CD4-positive, alpha-beta T cell treated with Interleukin-6 at 100 ng/mL for 8 hours (primary cell): ENCODE data around the gene SRSF9.
A peak's percentile ranks its signal among the peaks of the same experiment; 100 is the strongest.
"Not testable (repeated sequence)": the region's sequence is repeated elsewhere in the genome, so short reads cannot be mapped to it uniquely, and the experiment has no call there.

Experiments used
- DNase-seq: peaks from one replicate; pipeline ENCODE4 v3.0.0-alpha.2; 2020; ENCODE audit warnings: mixed read lengths, low spot score

SRSF9 gene

GRCh38 chr12:120481022-120481767, 11.6 kb upstream of the SRSF9 start:
- no peak for DNase-seq

GRCh38 chr12:120480211-120480610, 10.7 kb upstream of the SRSF9 start:
- DNase-seq = no peak

- no peak for DNase-seq
Observed at GRCh38 chr12:120479458-120479857, 9.9 kb upstream of the SRSF9 start.

- no peak for DNase-seq
Observed at GRCh38 chr12:120475643-120476042, 6.1 kb upstream of the SRSF9 start.

- DNase-seq = no peak
Observed at GRCh38 chr12:120474616-120474960, 5.0 kb upstream of the SRSF9 start.

GRCh38 chr12:120473807-120474615, 4.5 kb upstream of the SRSF9 start:
- DNase-seq = no peak

- DNase-seq = no peak
Observed at GRCh38 chr12:120472521-120472920, 3.0 kb upstream of the SRSF9 start.

- DNase-seq = no peak
Observed at GRCh38 chr12:120470150-120470784, 719 bp upstream of the SRSF9 start.

- peak; percentile 29 for DNase-seq
Observed at GRCh38 chr12:120468821-120469449, 613 bp downstream of the SRSF9 start.

- no peak for DNase-seq
Observed at GRCh38 chr12:120468325-120468820, 1.2 kb downstream of the SRSF9 start.

- DNase-seq = no peak
Observed at GRCh38 chr12:120467439-120467838, 2.1 kb downstream of the SRSF9 start.

GRCh38 chr12:120466560-120467315, 2.8 kb downstream of the SRSF9 start:
- peak; percentile 27 for DNase-seq

GRCh38 chr12:120465756-120466155, 3.8 kb downstream of the SRSF9 start:
- DNase-seq = no peak

GRCh38 chr12:120463712-120464111, 5.8 kb downstream of the SRSF9 start:
- DNase-seq = no peak

- DNase-seq = no peak
Observed at GRCh38 chr12:120462099-120462640, 7.4 kb downstream of the SRSF9 start.

- DNase-seq = no peak
Observed at GRCh38 chr12:120460157-120460556, 9.4 kb downstream of the SRSF9 start.

- no peak for DNase-seq
Observed at GRCh38 chr12:120457133-120457532, 12.4 kb downstream of the SRSF9 start.

- DNase-seq = no peak
Observed at GRCh38 chr12:120455302-120455701, 14.2 kb downstream of the SRSF9 start.

GRCh38 chr12:120453977-120454376, 15.6 kb downstream of the SRSF9 start:
- DNase-seq = peak; percentile 42

GRCh38 chr12:120453060-120453750, 16.3 kb downstream of the SRSF9 start:
- no peak for DNase-seq

GRCh38 chr12:120452524-120452923, 17.0 kb downstream of the SRSF9 start:
- DNase-seq = not testable (repeated sequence)
